GM12878 (cell line): ENCODE data around the gene CHN2. TPM values are rescaled to one million over a fixed set of nuclear protein-coding genes. Genes with fewer than 3 reads are reported as not detected.

Source experiments
- ATAC-seq: fragments of 200-7000 bp; cut with Tn5 transposase; 3 replicates; pipeline ENCODE4 v1.9.1; 2020; ENCODE audit warnings: mild to moderate bottlenecking, moderate library complexity
- BruUV-seq: library from RNA; stranded (reverse); fragments of 400-500 nt; replicated peaks from 2 replicates; lab custom pipeline; 2021; lab: Mats Ljungman, UMichigan
- CTCF ChIA-PET: fragments of 300-600 bp; sonication (Branson Sonifier 250); formaldehyde crosslinking; extraction: SDS; loops from one replicate; lab custom pipeline; 2021; ENCODE audit warnings: inconsistent platforms; lab: Yijun Ruan, JAX
- POLR2A ChIA-PET: fragments of 350-600 bp; formaldehyde crosslinking; extraction: SDS; loops from one replicate; lab custom pipeline; 2021; ENCODE audit warnings: inconsistent platforms; lab: Charles Lee
- RAD21 ChIA-PET: fragments of 300-600 bp; sonication (Branson Sonifier 250); formaldehyde crosslinking; loops from one replicate; lab custom pipeline; 2023; ENCODE audit warnings: antibody characterized with exemption; ENCODE audit not compliant: unreplicated experiment; lab: Charles Lee
- SMC1A ChIA-PET: fragments of 300-600 bp; sonication (Branson Sonifier 250); formaldehyde crosslinking; loops from one replicate; lab custom pipeline; 2023; ENCODE audit not compliant: unreplicated experiment, uncharacterized antibody; lab: Charles Lee
- DNase-seq: peaks from one replicate; pipeline ENCODE4 v3.0.0-alpha.2; 2011; ENCODE audit warnings: low read depth, low spot score
- FAIRE-seq: peaks from 3 replicates; lab custom pipeline; 2011; peaks lifted over from hg19 to GRCh38; lab: Jason Lieb, UNC
- H2AFZ ChIP-seq: 2 replicates; pipeline ENCODE4 v1.6.0; 2011; ENCODE audit warnings: low read depth, low read length, control low read depth; ENCODE audit not compliant: control insufficient read depth
- H3K27ac ChIP-seq: 2 replicates; pipeline ENCODE4 v1.5.1; 2011; ENCODE audit warnings: control low read depth; ENCODE audit not compliant: control insufficient read depth, insufficient read depth
- H3K27me3 ChIP-seq, 2 experiments: replicated peaks in 1 of 2; 2 replicates each; pipeline versions ENCODE4 v1.6.0 to v1.6.1; 2011; ENCODE audit warnings: low read length in 1 of 2; ENCODE audit not compliant: control insufficient read depth in 2 of 2, insufficient read depth in 2 of 2
- H3K36me3 ChIP-seq, 2 experiments: 2 replicates each; pipeline ENCODE4 v1.5.1; 2011; ENCODE audit warnings: low read length in 1 of 2; ENCODE audit not compliant: control insufficient read depth in 2 of 2, insufficient read depth in 2 of 2
- H3K4me1 ChIP-seq: 2 replicates; pipeline ENCODE4 v1.6.1; 2011; ENCODE audit warnings: mild to moderate bottlenecking, low read length, moderate library complexity, mixed read lengths; ENCODE audit not compliant: control insufficient read depth, insufficient read depth
- H3K4me2 ChIP-seq: 2 replicates; pipeline ENCODE4 v1.6.0; 2011; ENCODE audit warnings: control low read depth; ENCODE audit not compliant: control insufficient read depth, insufficient read depth
- H3K4me3 ChIP-seq: fragments of 200-600 bp; sonication (generic); 2 replicates; pipeline ENCODE4 v1.5.1; 2016
- H3K79me2 ChIP-seq: 2 replicates; pipeline ENCODE4 v1.6.0; 2011; ENCODE audit warnings: low read length; ENCODE audit not compliant: control insufficient read depth, insufficient read depth
- H3K9ac ChIP-seq: 2 replicates; pipeline ENCODE4 v1.8.0; 2011; ENCODE audit warnings: low read length, control low read depth, mixed read lengths; ENCODE audit not compliant: control insufficient read depth, insufficient read depth
- H3K9me3 ChIP-seq: replicated peaks from 3 replicates; pipeline ENCODE4 v1.5.1; 2011; ENCODE audit warnings: mild to moderate bottlenecking, low read length; ENCODE audit not compliant: control insufficient read depth, insufficient read depth
- H4K20me1 ChIP-seq: 2 replicates; pipeline ENCODE4 v1.6.0; 2011; ENCODE audit not compliant: control insufficient read depth, insufficient read depth
- DPF2 ChIP-seq: fragments of 450-650 bp; IDR thresholded peaks from 2 replicates; pipeline ENCODE4 v1.6.1; 2017; ENCODE audit warnings: mild to moderate bottlenecking
- HSF1 ChIP-seq: fragments of 150-350 bp; IDR thresholded peaks from 2 replicates; pipeline ENCODE4 v1.6.1; 2014; ENCODE audit warnings: mild to moderate bottlenecking, low read depth, low read length
- IKZF1 ChIP-seq: fragments of 450-650 bp; conservative IDR thresholded peaks from 2 replicates; pipeline ENCODE4 v1.6.1; 2017; ENCODE audit warnings: antibody characterized with exemption, mild to moderate bottlenecking
- IKZF2 ChIP-seq, 2 experiments: fragments of 450-650 bp; IDR thresholded peaks; 2 replicates each; pipeline ENCODE4 v1.6.1; 2017; ENCODE audit warnings: mild to moderate bottlenecking in 2 of 2, moderate library complexity in 2 of 2
- MTA3 ChIP-seq: IDR thresholded peaks from 2 replicates; pipeline ENCODE4 v1.6.1; 2012; ENCODE audit warnings: low read length, inconsistent platforms, borderline replicate concordance
- NRF1 ChIP-seq: conservative IDR thresholded peaks from 2 replicates; pipeline ENCODE4 v1.6.1; 2011; ENCODE audit warnings: mild to moderate bottlenecking, low read depth, low read length, improper control_type of control experiment
- POLR2AphosphoS5 ChIP-seq: IDR thresholded peaks from 2 replicates; pipeline ENCODE4 v1.6.1; 2011; ENCODE audit warnings: mild to moderate bottlenecking, low read length, inconsistent platforms
- POU2F2 ChIP-seq: IDR thresholded peaks from 3 replicates; pipeline ENCODE4 v1.6.1; 2011; ENCODE audit warnings: low read depth, mild to moderate bottlenecking, low read length, borderline replicate concordance
- SREBF1 ChIP-seq: IDR thresholded peaks from 2 replicates; pipeline ENCODE4 v1.6.1; 2012; ENCODE audit warnings: mild to moderate bottlenecking, low read length
- WRNIP1 ChIP-seq: IDR thresholded peaks from 2 replicates; pipeline ENCODE4 v1.6.1; 2011; ENCODE audit warnings: low read depth, low read length, improper control_type of control experiment, borderline replicate concordance
- ZSCAN29 ChIP-seq: fragments of 450-650 bp; IDR thresholded peaks from 2 replicates; pipeline ENCODE4 v1.6.1; 2017; ENCODE audit warnings: mild to moderate bottlenecking, moderate library complexity
- WGBS: methylation state at CpG from one replicate; pipeline ENCODE4 v1.1.6; 2016; ENCODE audit warnings: low lambda C conversion rate; ENCODE audit not compliant: insufficient replicate concordance, insufficient coverage; ENCODE audit errors: missing lambda C conversion rate; 5-methylcytosine and 5-hydroxymethylcytosine counted together
- in situ Hi-C: fragments of 300-500 bp; cut with MboI; formaldehyde crosslinking; loops from 9 replicates; pipeline ENCODE4 v1.14.3; 2018; ENCODE audit warnings: mixed read lengths
- intact Hi-C: fragments of 100-400 bp; cut with micrococcal nuclease; formaldehyde crosslinking; loops from one replicate; pipeline ENCODE4 v1.14.2; 2022; ENCODE audit not compliant: unreplicated experiment
- polyA plus RNA-seq, 11 experiments: library from polyadenylated mRNA; depleted of rRNA in 4 of 11; unstranded in 6 of 11; stranded (reverse) in 5 of 11; fragments of >200 nt; fragmentation: Nextera tagmentation in 4 of 11; fragmentation: Illumina TruSeq in 1 of 11; extraction: Ambion mirVana in 4 of 11; extraction: Trizol in 1 of 11; gene quantifications; 1 replicate in 1 of 11; 2 replicates in 10 of 11; pipeline versions ENCODE4 v1.2.1 to v1.2.3, GENCODE V29; 2011 to 2016; ENCODE audit warnings: inconsistent platforms in 2 of 11, missing spikeins in 2 of 11, low read depth in 1 of 11
- total RNA-seq, 4 experiments: library from RNA; depleted of rRNA in 3 of 4; stranded (reverse); fragments of >200 nt in 3 of 4; fragmentation: Illumina TruSeq in 1 of 4; extraction: Trizol in 1 of 4; gene quantifications; 2 replicates each; pipeline versions ENCODE4 v1.2.1 to v1.2.3, GENCODE V29; 2013 to 2021
- TF ChIP-seq, protein P1 (sequence below): IDR thresholded peaks from 2 replicates; pipeline ENCODE4 v1.6.1; 2012; ENCODE audit warnings: low read depth, low read length, improper control_type of control experiment
- TF ChIP-seq, protein P2 (sequence below): fragments of 450-650 bp; IDR thresholded peaks from 2 replicates; pipeline ENCODE4 v1.6.1; 2014; ENCODE audit warnings: mild to moderate bottlenecking
- TF ChIP-seq, protein P3 (sequence below): IDR thresholded peaks from 2 replicates; pipeline ENCODE4 v1.6.1; 2011; ENCODE audit warnings: borderline replicate concordance, low read depth, mild to moderate bottlenecking, moderate library complexity, mixed read lengths, low read length; ENCODE audit not compliant: insufficient read depth; ENCODE audit errors: extremely low read length
- TF ChIP-seq, protein P4 (sequence below): IDR thresholded peaks from 2 replicates; pipeline ENCODE4 v1.6.1; 2011; ENCODE audit warnings: low read depth, mild to moderate bottlenecking, low read length, moderate library complexity, borderline replicate concordance; ENCODE audit errors: extremely low read depth

Gene CHN2
- total and polyA plus RNA-seq, 10 of the 15 experiments (the other 5 are each of a cell fraction or from before 2014, with no cell fraction given) = 0.11 to 3.8 (median 0.37) TPM; not detected in 2

GRCh38 chr7:29228289-29229011 lies 33.9 kb downstream of the CHN2 start:
- intact Hi-C loops = no loop called here
- Histone ChIP-seq H3K79me2 (no peaks in the 10 kb centered on the region), H2AFZ (no peak overlapping the region), H3K4me1 (no peaks in the 10 kb centered on the region), H3K27me3 (no peaks in the 10 kb centered on the region; a peak in 1 of 4 replicates), H3K9me3 (no peaks in the 10 kb centered on the region), H3K4me3 (no peak overlapping the region), H3K4me2 (no peak overlapping the region), H3K36me3 (no peaks in the 10 kb centered on the region), H3K9ac (no peak overlapping the region), H4K20me1 (no peaks in the 10 kb centered on the region; the same call in 1 of the 2 replicates), H3K27ac (no peak overlapping the region)
- SMC1A ChIA-PET = no interaction called here
- DNase-seq (no peak), ATAC-seq (no peak), FAIRE-seq (no peak)
- RAD21 ChIA-PET = no interaction called here
- BruUV-seq = no TSS peak
- TF ChIP-seq POU2F2 (no peak), ZSCAN29 (no peak), MTA3 (no peak), WRNIP1 (no peak), DPF2 (no peak), HSF1 (no peak), POLR2AphosphoS5 (no peak), IKZF1 (no peak), NRF1 (no peak), SREBF1 (no peak), IKZF2 (IDR thresholded peaks at IDR 0.05) (no peak)
- TF ChIP-seq, protein P1, sequence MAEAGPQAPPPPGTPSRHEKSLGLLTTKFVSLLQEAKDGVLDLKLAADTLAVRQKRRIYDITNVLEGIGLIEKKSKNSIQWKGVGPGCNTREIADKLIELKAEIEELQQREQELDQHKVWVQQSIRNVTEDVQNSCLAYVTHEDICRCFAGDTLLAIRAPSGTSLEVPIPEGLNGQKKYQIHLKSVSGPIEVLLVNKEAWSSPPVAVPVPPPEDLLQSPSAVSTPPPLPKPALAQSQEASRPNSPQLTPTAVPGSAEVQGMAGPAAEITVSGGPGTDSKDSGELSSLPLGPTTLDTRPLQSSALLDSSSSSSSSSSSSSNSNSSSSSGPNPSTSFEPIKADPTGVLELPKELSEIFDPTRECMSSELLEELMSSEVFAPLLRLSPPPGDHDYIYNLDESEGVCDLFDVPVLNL = no peak
- TF ChIP-seq, protein P2, sequence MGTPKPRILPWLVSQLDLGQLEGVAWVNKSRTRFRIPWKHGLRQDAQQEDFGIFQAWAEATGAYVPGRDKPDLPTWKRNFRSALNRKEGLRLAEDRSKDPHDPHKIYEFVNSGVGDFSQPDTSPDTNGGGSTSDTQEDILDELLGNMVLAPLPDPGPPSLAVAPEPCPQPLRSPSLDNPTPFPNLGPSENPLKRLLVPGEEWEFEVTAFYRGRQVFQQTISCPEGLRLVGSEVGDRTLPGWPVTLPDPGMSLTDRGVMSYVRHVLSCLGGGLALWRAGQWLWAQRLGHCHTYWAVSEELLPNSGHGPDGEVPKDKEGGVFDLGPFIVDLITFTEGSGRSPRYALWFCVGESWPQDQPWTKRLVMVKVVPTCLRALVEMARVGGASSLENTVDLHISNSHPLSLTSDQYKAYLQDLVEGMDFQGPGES = no peak
- TF ChIP-seq, protein P3, sequence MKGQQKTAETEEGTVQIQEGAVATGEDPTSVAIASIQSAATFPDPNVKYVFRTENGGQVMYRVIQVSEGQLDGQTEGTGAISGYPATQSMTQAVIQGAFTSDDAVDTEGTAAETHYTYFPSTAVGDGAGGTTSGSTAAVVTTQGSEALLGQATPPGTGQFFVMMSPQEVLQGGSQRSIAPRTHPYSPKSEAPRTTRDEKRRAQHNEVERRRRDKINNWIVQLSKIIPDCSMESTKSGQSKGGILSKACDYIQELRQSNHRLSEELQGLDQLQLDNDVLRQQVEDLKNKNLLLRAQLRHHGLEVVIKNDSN = no peak
- TF ChIP-seq, protein P4, sequence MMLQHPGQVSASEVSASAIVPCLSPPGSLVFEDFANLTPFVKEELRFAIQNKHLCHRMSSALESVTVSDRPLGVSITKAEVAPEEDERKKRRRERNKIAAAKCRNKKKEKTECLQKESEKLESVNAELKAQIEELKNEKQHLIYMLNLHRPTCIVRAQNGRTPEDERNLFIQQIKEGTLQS = no peak
- in situ Hi-C loops = no loop called here
- POLR2A ChIA-PET = interaction anchor here (0.6 kb wide), 1 partner anchor 93 kb away, joined by 3 read pairs; no protein-coding TSS in a partner anchor
- CTCF ChIA-PET = interaction anchor here (0.5 kb wide), 1 partner anchor 40 kb away, joined by 3 read pairs; no protein-coding TSS in a partner anchor
- WGBS = 63% methylated on average over 11 of the region's 11 CpGs
